ENCODE measurements around the gene FIG4. TPM values are rescaled to one million over a fixed set of nuclear protein-coding genes. Genes with fewer than 3 reads are reported as not detected.

Gene FIG4
- total and polyA plus RNA-seq, 8 donors = 5.8 to 29.0 (median 7.8) TPM

- no peak for DNase-seq
- peaks cover 0 to 7% (median 5%) of the 10 kb centered on the region in 4 donors for H3K4me1 ChIP-seq
- no peak overlapping the region for H3K4me3 ChIP-seq
- WGBS, 5 donors = 91 to 99% (median 96%) methylated on average over 5 of the region's 5 CpGs
- peaks cover 0 to 41% (median 30%) of the 10 kb centered on the region in 4 donors for H3K36me3 ChIP-seq
- TF ChIP-seq CTCF (IDR thresholded peaks at IDR 0.05) (no peak), POLR2AphosphoS5 (IDR thresholded peaks at IDR 0.05) (no peak), POLR2A (IDR thresholded peaks at IDR 0.05) (no peak), EP300 (IDR thresholded peaks at IDR 0.05) (no peak)
- no peaks in the 10 kb centered on the region for H3K9me3 ChIP-seq
- intact Hi-C loops (cut with DNase I; ENCODE audit: low total_unique reads) = no loop called here
- H3K27ac ChIP-seq = no peak overlapping the region
- no peaks in the 10 kb centered on the region for H3K27me3 ChIP-seq
These were observed 108.0 kb downstream of the FIG4 start for GRCh38 chr6:109799129-109799528.

- Histone ChIP-seq H3K27ac (no peak overlapping the region), H3K36me3 (peaks cover 0 to 41% (median 30%) of the 10 kb centered on the region in 4 donors), H3K4me1 (peaks cover 0 to 1% (median under 1%) of the 10 kb centered on the region in 4 donors), H3K9me3 (no peaks in the 10 kb centered on the region), H3K27me3 (no peaks in the 10 kb centered on the region), H3K4me3 (no peak overlapping the region)
- DNase-seq = peak; percentile 30 to 51
- WGBS, 5 donors = 76 to 89% (median 83%) methylated on average over 3 of the region's 3 CpGs
- TF ChIP-seq POLR2AphosphoS5 (IDR thresholded peaks at IDR 0.05) (no peak), CTCF (IDR thresholded peaks at IDR 0.05) (no peak), POLR2A (IDR thresholded peaks at IDR 0.05) (no peak), EP300 (IDR thresholded peaks at IDR 0.05) (no peak)
- intact Hi-C loops (cut with DNase I; ENCODE audit: low total_unique reads) = no loop called here
These were observed 108.6 kb downstream of the FIG4 start for GRCh38 chr6:109799664-109800063.

GRCh38 chr6:109800771-109801170, 109.7 kb downstream of the FIG4 start:
- TF ChIP-seq POLR2AphosphoS5 (IDR thresholded peaks at IDR 0.05) = no peak
- no peak for TF ChIP-seq POLR2A (IDR thresholded peaks at IDR 0.05)
- no peak for TF ChIP-seq EP300 (IDR thresholded peaks at IDR 0.05)
- TF ChIP-seq CTCF (IDR thresholded peaks at IDR 0.05) = no peak
- Histone ChIP-seq H3K36me3 (peaks cover 0 to 41% (median 30%) of the 10 kb centered on the region in 4 donors), H3K4me1 (no peaks in the 10 kb centered on the region), H3K27me3 (no peaks in the 10 kb centered on the region), H3K27ac (no peak overlapping the region), H3K9me3 (no peaks in the 10 kb centered on the region), H3K4me3 (no peak overlapping the region)
- WGBS, 5 donors = 88 to 96% (median 91%) methylated on average over 2 of the region's 2 CpGs
- no peak for DNase-seq
- intact Hi-C loops (cut with DNase I; ENCODE audit: low total_unique reads) = no loop called here

DNA sequence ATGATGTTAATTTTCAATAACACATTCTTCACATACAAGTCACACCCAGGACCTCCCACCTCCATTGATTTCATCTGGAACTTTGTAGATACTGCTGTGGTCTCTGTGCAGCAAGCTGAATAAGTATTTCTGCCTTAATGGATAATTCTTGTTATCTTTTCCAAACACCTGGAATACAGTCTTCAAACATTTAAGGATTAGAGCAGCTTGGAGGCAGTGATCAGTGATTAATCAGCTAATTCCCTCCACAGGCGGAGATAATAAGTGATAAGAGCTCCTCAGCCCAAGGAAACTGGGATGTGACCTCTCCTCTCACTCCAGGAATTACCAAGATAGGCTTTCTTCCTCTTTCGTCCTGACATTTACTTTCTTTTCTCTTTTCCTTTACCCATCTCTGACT, 110.7 kb downstream of the FIG4 start:
- intact Hi-C loops (cut with DNase I; ENCODE audit: low total_unique reads) = no loop called here
- Histone ChIP-seq H3K4me3 (no peak overlapping the region), H3K27ac (no peak overlapping the region), H3K9me3 (no peaks in the 10 kb centered on the region), H3K36me3 (peaks cover 0 to 38% (median 28%) of the 10 kb centered on the region in 4 donors), H3K4me1 (no peaks in the 10 kb centered on the region), H3K27me3 (no peaks in the 10 kb centered on the region)
- TF ChIP-seq CTCF (IDR thresholded peaks at IDR 0.05) (no peak), POLR2AphosphoS5 (IDR thresholded peaks at IDR 0.05) (no peak), EP300 (IDR thresholded peaks at IDR 0.05) (no peak), POLR2A (IDR thresholded peaks at IDR 0.05) (no peak)
- 81 to 89% (median 84%) methylated on average over 2 of the region's 2 CpGs for WGBS, 5 donors
- DNase-seq = no peak

Data from stomach (tissue), 9 donors.